D721Med (cell line): ENCODE data around the gene SOX10.

Source experiments
- DNase-seq: peaks from one replicate; pipeline ENCODE4 v3.0.0; 2011; ENCODE audit warnings: low spot score; ENCODE audit not compliant: insufficient read length
- FAIRE-seq: peaks from 2 replicates; lab custom pipeline; 2011; peaks lifted over from hg19 to GRCh38; lab: Jason Lieb, UNC
- TF ChIP-seq, protein P1 (sequence below): IDR thresholded peaks from 2 replicates; pipeline ENCODE4 v1.5.1; 2012; ENCODE audit warnings: mild to moderate bottlenecking, control low read depth; ENCODE audit not compliant: insufficient read depth; ENCODE audit errors: missing control alignments

Gene SOX10

DNA sequence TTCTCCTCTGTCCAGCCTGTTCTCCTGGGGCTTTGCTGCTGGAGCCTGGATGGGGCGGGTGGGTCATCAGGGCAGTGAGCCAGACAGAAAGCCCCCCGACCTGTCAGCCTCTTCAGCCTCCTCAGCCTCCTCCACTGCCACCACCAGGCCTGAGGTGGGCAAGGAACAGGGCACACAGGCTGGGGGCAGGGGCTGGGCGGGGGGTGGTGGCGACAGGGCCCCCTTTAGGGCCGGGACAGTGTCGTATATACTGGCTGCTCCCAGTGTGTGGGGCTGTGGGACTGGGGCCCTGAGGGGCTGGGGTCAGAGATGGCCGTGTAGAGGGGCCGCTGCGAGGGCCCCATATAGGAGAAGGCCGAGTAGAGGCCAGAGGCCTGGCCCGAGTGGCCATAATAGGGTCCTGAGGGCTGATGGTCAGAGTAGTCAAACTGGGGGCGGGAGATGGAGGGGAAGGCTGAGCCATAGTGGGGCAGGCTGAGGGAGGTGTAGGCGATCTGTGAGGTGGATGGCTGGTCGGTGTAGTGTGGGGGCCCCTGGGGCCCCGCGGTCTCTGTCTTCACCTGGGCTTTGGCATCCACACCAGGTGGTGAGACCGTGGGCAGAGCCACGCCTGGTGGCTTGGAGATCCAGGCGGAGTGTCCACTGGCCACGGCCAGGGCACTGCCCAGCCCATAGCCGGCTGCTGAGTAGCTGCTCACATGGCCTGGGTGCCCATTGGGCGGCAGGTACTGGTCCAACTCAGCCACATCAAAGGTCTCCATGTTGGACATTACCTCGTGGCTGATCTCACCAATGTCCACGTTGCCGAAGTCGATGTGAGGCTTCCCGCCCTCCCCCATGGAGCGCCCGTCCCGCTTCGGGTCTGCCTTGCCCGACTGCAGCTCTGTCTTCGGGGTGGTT, 10.8 kb downstream of the SOX10 start:
- TF ChIP-seq, protein P1, sequence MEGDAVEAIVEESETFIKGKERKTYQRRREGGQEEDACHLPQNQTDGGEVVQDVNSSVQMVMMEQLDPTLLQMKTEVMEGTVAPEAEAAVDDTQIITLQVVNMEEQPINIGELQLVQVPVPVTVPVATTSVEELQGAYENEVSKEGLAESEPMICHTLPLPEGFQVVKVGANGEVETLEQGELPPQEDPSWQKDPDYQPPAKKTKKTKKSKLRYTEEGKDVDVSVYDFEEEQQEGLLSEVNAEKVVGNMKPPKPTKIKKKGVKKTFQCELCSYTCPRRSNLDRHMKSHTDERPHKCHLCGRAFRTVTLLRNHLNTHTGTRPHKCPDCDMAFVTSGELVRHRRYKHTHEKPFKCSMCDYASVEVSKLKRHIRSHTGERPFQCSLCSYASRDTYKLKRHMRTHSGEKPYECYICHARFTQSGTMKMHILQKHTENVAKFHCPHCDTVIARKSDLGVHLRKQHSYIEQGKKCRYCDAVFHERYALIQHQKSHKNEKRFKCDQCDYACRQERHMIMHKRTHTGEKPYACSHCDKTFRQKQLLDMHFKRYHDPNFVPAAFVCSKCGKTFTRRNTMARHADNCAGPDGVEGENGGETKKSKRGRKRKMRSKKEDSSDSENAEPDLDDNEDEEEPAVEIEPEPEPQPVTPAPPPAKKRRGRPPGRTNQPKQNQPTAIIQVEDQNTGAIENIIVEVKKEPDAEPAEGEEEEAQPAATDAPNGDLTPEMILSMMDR: no peak
- no peak for FAIRE-seq
- DNase-seq: no peak

- DNase-seq: no peak
- TF ChIP-seq, protein P1: no peak
- FAIRE-seq: no peak
These were observed 11.8 kb downstream of the SOX10 start for GRCh38 chr22:37972527-37972926.

DNA sequence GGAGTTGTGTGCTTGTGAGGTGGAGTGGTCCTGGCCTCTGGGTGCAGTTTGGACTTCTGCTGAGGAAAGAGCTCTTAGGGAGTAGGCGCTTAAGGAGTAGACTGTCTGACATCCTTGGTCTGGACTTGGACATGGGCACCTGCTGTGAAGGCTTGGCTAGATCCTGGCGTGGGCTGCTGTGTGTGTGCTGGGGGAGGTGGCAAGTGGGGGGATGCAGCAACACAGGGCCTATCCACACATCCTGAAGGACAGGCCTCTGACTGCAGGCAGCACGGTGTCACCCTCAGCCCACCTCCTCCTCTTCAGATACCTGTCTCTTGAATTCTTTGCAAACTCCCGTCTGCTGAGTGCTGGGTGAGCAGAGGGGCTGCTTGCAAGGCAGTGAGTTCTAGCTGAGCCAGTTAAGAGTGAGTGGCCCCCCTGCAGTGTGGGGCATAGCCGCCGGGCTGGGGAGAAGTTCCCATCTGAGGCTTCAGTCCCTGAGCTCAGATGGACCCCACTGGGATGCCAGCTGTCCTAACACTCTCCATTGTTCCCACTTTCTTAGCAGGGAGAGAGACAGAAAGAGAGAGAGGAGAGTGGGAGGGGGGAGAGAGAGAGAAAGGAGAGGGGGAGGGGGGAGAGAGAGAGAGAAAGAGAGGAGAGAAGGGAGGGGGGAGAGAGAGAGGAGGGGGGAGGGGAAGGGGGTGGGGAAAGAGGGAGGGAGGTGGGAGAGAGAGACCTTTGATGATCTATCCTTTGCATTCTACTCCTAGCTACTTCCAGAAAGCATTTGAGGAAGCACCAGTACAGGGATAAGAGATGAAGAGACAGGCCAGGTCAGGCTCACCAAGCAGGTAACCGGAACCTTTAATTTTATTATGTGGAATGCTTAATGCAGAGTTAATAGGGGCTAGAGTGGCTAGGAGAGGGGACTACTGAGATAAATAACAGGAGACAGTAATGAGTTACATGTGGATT, 12.6 kb downstream of the SOX10 start:
- TF ChIP-seq, protein P1: no peak
- DNase-seq (no peak), FAIRE-seq (no peak)

DNA sequence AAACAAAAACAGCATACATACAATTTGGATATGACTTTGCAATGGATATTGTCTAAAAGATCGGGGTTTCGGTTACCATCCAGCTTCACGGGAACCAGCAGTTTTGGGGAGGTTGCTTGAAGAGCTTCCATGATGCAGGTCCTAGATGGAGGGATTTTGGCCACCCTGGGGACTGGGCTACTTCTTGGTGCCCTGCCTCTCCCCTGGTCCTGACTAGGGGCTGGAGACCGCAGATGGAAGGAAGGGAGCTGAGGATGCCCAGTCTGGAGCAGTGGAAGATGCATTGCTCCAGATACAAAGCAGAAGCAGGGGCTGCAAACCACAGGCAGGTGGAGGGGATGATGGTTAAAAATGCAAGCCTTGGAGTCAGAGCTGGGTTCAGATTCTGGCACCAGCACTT, 13.5 kb downstream of the SOX10 start:
- DNase-seq: no peak
- TF ChIP-seq, protein P1: no peak
- no peak for FAIRE-seq

- TF ChIP-seq, protein P1: no peak
- DNase-seq (no peak), FAIRE-seq (no peak)
These were observed 15.7 kb downstream of the SOX10 start for GRCh38 chr22:37968452-37969251.

- DNase-seq (no peak), FAIRE-seq (no peak)
- TF ChIP-seq, protein P1: no peak
These were observed 16.5 kb downstream of the SOX10 start for GRCh38 chr22:37967637-37968451.
